ENCODE measurements around the gene INSYN2B. TPM values are rescaled to one million over a fixed set of nuclear protein-coding genes. Genes with fewer than 3 reads are reported as not detected.

The INSYN2B gene
- total RNA-seq, 1 experiment from 2014 or later = not detected

GRCh38 chr5:169939731-169940130 lies 40.6 kb downstream of the INSYN2B start:
- H3K4me3 Mint-ChIP-seq = no peak overlapping the region
- no peak for DNase-seq (ENCODE audit: low spot score)
- no peaks in the 10 kb centered on the region for H3K36me3 Mint-ChIP-seq
- no peaks in the 10 kb centered on the region; the same call in 1 of the 2 replicates for H3K27me3 Mint-ChIP-seq (ENCODE audit: low read depth)
- ChIA-PET CTCF (interaction anchor here (1.2 kb wide), 1 partner anchor 40 kb away, joined by 3 read pairs; no protein-coding TSS in a partner anchor), POLR2A (no interaction called here)
- no peaks in the 10 kb centered on the region for H3K9me3 Mint-ChIP-seq
- no peak for ATAC-seq
- TF ChIP-seq, protein P1, sequence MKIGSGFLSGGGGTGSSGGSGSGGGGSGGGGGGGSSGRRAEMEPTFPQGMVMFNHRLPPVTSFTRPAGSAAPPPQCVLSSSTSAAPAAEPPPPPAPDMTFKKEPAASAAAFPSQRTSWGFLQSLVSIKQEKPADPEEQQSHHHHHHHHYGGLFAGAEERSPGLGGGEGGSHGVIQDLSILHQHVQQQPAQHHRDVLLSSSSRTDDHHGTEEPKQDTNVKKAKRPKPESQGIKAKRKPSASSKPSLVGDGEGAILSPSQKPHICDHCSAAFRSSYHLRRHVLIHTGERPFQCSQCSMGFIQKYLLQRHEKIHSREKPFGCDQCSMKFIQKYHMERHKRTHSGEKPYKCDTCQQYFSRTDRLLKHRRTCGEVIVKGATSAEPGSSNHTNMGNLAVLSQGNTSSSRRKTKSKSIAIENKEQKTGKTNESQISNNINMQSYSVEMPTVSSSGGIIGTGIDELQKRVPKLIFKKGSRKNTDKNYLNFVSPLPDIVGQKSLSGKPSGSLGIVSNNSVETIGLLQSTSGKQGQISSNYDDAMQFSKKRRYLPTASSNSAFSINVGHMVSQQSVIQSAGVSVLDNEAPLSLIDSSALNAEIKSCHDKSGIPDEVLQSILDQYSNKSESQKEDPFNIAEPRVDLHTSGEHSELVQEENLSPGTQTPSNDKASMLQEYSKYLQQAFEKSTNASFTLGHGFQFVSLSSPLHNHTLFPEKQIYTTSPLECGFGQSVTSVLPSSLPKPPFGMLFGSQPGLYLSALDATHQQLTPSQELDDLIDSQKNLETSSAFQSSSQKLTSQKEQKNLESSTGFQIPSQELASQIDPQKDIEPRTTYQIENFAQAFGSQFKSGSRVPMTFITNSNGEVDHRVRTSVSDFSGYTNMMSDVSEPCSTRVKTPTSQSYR (CRISPR knock-in tag; IDR thresholded peaks at IDR 0.05) = no peak
- no peak for TF ChIP-seq ZBTB21 (CRISPR knock-in tag; IDR thresholded peaks at IDR 0.05; ENCODE audit: borderline replicate concordance)
- TF ChIP-seq, protein P2, sequence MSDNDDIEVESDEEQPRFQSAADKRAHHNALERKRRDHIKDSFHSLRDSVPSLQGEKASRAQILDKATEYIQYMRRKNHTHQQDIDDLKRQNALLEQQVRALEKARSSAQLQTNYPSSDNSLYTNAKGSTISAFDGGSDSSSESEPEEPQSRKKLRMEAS (CRISPR knock-in tag; IDR thresholded peaks at IDR 0.05) = no peak
- H3K4me1 Mint-ChIP-seq = no peaks in the 10 kb centered on the region
- no peak overlapping the region for H3K27ac Mint-ChIP-seq

- CTCF ChIA-PET = interaction anchor here (1.2 to 1.4 kb wide), 2 partner anchors 41 to 42 kb away, joined by 3 to 5 read pairs; partner anchors contain the start of gene INSYN2B
- H3K27ac Mint-ChIP-seq = no peak overlapping the region
- no peaks in the 10 kb centered on the region for H3K9me3 Mint-ChIP-seq
- POLR2A ChIA-PET = no interaction called here
- DNase-seq (ENCODE audit: low spot score) = no peak
- H3K4me3 Mint-ChIP-seq = no peak overlapping the region
- TF ChIP-seq E2F1 (CRISPR knock-in tag; IDR thresholded peaks at IDR 0.05) (no peak), TEAD4 (CRISPR knock-in tag; IDR thresholded peaks at IDR 0.05) (no peak), GRHL2 (CRISPR knock-in tag; IDR thresholded peaks at IDR 0.05; ENCODE audit: insufficient replicate concordance, severe bottlenecking) (no peak), ZNF121 (CRISPR knock-in tag; IDR thresholded peaks at IDR 0.05) (no peak), ZNF425 (CRISPR knock-in tag; conservative IDR thresholded peaks at IDR 0.05) (no peak), IRF2 (CRISPR knock-in tag; IDR thresholded peaks at IDR 0.05; ENCODE audit: borderline replicate concordance, low read depth) (no peak), ZNF263 (CRISPR knock-in tag; IDR thresholded peaks at IDR 0.05; ENCODE audit: low read depth) (no peak), E2F4 (CRISPR knock-in tag; IDR thresholded peaks at IDR 0.05; ENCODE audit: borderline replicate concordance, low read depth) (no peak), ZBTB21 (CRISPR knock-in tag; IDR thresholded peaks at IDR 0.05; ENCODE audit: borderline replicate concordance) (no peak), ZNF671 (CRISPR knock-in tag; IDR thresholded peaks at IDR 0.05) (no peak), TP53 (CRISPR knock-in tag; IDR thresholded peaks at IDR 0.05) (no peak), ERG (CRISPR knock-in tag; IDR thresholded peaks at IDR 0.05) (no peak)
- TF ChIP-seq, protein P3, sequence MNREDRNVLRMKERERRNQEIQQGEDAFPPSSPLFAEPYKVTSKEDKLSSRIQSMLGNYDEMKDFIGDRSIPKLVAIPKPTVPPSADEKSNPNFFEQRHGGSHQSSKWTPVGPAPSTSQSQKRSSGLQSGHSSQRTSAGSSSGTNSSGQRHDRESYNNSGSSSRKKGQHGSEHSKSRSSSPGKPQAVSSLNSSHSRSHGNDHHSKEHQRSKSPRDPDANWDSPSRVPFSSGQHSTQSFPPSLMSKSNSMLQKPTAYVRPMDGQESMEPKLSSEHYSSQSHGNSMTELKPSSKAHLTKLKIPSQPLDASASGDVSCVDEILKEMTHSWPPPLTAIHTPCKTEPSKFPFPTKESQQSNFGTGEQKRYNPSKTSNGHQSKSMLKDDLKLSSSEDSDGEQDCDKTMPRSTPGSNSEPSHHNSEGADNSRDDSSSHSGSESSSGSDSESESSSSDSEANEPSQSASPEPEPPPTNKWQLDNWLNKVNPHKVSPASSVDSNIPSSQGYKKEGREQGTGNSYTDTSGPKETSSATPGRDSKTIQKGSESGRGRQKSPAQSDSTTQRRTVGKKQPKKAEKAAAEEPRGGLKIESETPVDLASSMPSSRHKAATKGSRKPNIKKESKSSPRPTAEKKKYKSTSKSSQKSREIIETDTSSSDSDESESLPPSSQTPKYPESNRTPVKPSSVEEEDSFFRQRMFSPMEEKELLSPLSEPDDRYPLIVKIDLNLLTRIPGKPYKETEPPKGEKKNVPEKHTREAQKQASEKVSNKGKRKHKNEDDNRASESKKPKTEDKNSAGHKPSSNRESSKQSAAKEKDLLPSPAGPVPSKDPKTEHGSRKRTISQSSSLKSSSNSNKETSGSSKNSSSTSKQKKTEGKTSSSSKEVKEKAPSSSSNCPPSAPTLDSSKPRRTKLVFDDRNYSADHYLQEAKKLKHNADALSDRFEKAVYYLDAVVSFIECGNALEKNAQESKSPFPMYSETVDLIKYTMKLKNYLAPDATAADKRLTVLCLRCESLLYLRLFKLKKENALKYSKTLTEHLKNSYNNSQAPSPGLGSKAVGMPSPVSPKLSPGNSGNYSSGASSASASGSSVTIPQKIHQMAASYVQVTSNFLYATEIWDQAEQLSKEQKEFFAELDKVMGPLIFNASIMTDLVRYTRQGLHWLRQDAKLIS (CRISPR knock-in tag; IDR thresholded peaks at IDR 0.05; ENCODE audit: borderline replicate concordance) = no peak
- TF ChIP-seq, protein P4, sequence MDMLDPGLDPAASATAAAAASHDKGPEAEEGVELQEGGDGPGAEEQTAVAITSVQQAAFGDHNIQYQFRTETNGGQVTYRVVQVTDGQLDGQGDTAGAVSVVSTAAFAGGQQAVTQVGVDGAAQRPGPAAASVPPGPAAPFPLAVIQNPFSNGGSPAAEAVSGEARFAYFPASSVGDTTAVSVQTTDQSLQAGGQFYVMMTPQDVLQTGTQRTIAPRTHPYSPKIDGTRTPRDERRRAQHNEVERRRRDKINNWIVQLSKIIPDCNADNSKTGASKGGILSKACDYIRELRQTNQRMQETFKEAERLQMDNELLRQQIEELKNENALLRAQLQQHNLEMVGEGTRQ (CRISPR knock-in tag; IDR thresholded peaks at IDR 0.05) = no peak
- H3K36me3 Mint-ChIP-seq = no peaks in the 10 kb centered on the region
- no peak for ATAC-seq
- no peaks in the 10 kb centered on the region for H3K27me3 Mint-ChIP-seq (ENCODE audit: low read depth)
- H3K4me1 Mint-ChIP-seq = no peaks in the 10 kb centered on the region
These were observed 41.9 kb downstream of the INSYN2B start for GRCh38 chr5:169938439-169938838.

Measured in WTC11 (cell line).